ENCODE data around the gene RNF25. TPM values are rescaled to one million over a fixed set of nuclear protein-coding genes. Genes with fewer than 3 reads are reported as not detected.
A peak's percentile ranks its signal among the peaks of the same experiment; 100 is the strongest.

RNF25 gene
- total RNA-seq, 1 donor: 41.6 TPM

DNA sequence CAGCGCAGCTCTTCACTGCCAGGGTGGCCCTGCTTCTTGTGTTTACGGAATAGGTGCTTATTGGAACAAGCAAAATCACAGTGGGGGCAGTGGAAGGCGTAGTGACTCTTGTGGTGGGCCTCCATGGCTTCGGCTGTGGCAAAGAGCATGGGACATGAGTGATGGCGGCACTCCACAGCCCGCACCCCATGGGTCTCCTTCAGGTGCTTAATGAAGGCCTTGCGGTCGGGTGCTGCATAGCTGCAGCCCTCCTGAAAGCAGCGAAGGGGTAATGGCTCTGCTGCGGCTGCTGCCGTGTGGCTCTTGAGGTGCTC is 23.1 kb downstream of the RNF25 start:
- H3K36me3 ChIP-seq (ENCODE audit: insufficient read depth, low read length): peaks cover 81% of the 10 kb centered on the region
- TF ChIP-seq, protein P1, sequence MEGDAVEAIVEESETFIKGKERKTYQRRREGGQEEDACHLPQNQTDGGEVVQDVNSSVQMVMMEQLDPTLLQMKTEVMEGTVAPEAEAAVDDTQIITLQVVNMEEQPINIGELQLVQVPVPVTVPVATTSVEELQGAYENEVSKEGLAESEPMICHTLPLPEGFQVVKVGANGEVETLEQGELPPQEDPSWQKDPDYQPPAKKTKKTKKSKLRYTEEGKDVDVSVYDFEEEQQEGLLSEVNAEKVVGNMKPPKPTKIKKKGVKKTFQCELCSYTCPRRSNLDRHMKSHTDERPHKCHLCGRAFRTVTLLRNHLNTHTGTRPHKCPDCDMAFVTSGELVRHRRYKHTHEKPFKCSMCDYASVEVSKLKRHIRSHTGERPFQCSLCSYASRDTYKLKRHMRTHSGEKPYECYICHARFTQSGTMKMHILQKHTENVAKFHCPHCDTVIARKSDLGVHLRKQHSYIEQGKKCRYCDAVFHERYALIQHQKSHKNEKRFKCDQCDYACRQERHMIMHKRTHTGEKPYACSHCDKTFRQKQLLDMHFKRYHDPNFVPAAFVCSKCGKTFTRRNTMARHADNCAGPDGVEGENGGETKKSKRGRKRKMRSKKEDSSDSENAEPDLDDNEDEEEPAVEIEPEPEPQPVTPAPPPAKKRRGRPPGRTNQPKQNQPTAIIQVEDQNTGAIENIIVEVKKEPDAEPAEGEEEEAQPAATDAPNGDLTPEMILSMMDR (IDR thresholded peaks at IDR 0.05; ENCODE audit: extremely low read depth, low read depth, low read length): peak; percentile 1

GRCh38 chr2:218648088-218648786 is 23.6 kb downstream of the RNF25 start:
- TF ChIP-seq, protein P1 (IDR thresholded peaks at IDR 0.05; ENCODE audit: extremely low read depth, low read depth, low read length): peak; percentile 97
- H3K27ac ChIP-seq (ENCODE audit: low read depth, low read length): no peak overlapping the region
- no peak overlapping the region for H2AFZ ChIP-seq (ENCODE audit: low read length)
- peaks cover 4% of the 10 kb centered on the region for H4K20me1 ChIP-seq (ENCODE audit: insufficient read depth, low read length)
- no peak overlapping the region for H3K4me2 ChIP-seq (ENCODE audit: insufficient read depth, low read length)
- no peaks in the 10 kb centered on the region for H3K27me3 ChIP-seq (ENCODE audit: insufficient read depth, low read length)
- peaks cover 4% of the 10 kb centered on the region for H3K79me2 ChIP-seq (ENCODE audit: insufficient read depth, low read length)
- peaks cover 10% of the 10 kb centered on the region for H3K4me1 ChIP-seq (ENCODE audit: insufficient read depth, low read length)
- H3K36me3 ChIP-seq (ENCODE audit: insufficient read depth, low read length): peaks cover 82% of the 10 kb centered on the region
- H3K9me3 ChIP-seq (ENCODE audit: low read depth, low read length): no peaks in the 10 kb centered on the region
- no peak overlapping the region for H3K4me3 ChIP-seq (ENCODE audit: insufficient read depth, low read length)
- peak; percentile 89 for DNase-seq (ENCODE audit: insufficient read length, low spot score, missing footprints)

More for the DNA sequence above, 23.1 kb downstream of the RNF25 start:
- Histone ChIP-seq H3K4me1 (ENCODE audit: insufficient read depth, low read length) (peaks cover 10% of the 10 kb centered on the region), H2AFZ (ENCODE audit: low read length) (no peak overlapping the region), H3K27ac (ENCODE audit: low read depth, low read length) (no peak overlapping the region), H3K4me3 (ENCODE audit: insufficient read depth, low read length) (no peak overlapping the region), H3K79me2 (ENCODE audit: insufficient read depth, low read length) (peaks cover 4% of the 10 kb centered on the region), H3K9me3 (ENCODE audit: low read depth, low read length) (no peaks in the 10 kb centered on the region), H4K20me1 (ENCODE audit: insufficient read depth, low read length) (peaks cover 4% of the 10 kb centered on the region), H3K4me2 (ENCODE audit: insufficient read depth, low read length) (no peak overlapping the region), H3K27me3 (ENCODE audit: insufficient read depth, low read length) (no peaks in the 10 kb centered on the region)
- DNase-seq (ENCODE audit: insufficient read length, low spot score, missing footprints): no peak

GRCh38 chr2:218645126-218645525 is 26.7 kb downstream of the RNF25 start:
- peaks cover 82% of the 10 kb centered on the region for H3K36me3 ChIP-seq (ENCODE audit: insufficient read depth, low read length)
- peaks cover 4% of the 10 kb centered on the region for H4K20me1 ChIP-seq (ENCODE audit: insufficient read depth, low read length)
- H3K79me2 ChIP-seq (ENCODE audit: insufficient read depth, low read length): peaks cover 4% of the 10 kb centered on the region
- no peak overlapping the region for H3K4me3 ChIP-seq (ENCODE audit: insufficient read depth, low read length)
- H2AFZ ChIP-seq (ENCODE audit: low read length): no peak overlapping the region
- H3K4me2 ChIP-seq (ENCODE audit: insufficient read depth, low read length): no peak overlapping the region
- H3K27ac ChIP-seq (ENCODE audit: low read depth, low read length): peak overlapping the region; percentile 87
- DNase-seq (ENCODE audit: insufficient read length, low spot score, missing footprints): peak; percentile 69
- H3K9me3 ChIP-seq (ENCODE audit: low read depth, low read length): no peaks in the 10 kb centered on the region
- TF ChIP-seq, protein P1 (IDR thresholded peaks at IDR 0.05; ENCODE audit: extremely low read depth, low read depth, low read length): no peak
- H3K4me1 ChIP-seq (ENCODE audit: insufficient read depth, low read length): peaks cover 10% of the 10 kb centered on the region
- H3K27me3 ChIP-seq (ENCODE audit: insufficient read depth, low read length): no peaks in the 10 kb centered on the region

DNA sequence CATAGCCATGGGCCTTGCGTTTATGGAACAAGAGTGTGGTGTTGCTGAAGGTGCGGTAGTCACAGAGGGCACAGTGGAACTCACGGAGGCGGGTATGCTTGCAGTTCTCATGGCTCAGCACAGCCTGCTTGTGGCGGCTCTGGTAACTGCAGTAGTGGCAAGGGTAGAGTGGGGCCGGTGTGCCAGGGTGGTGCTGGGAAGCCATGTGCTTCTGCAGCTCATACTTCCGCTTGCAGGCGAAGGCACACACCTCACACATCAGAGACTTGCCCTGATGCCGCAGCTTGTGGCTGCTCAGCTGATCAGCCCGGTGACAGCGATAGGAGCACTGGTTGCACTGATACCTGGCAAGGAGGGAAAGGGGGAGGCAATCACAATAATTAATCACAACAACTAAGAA is 27.1 kb downstream of the RNF25 start:
- Histone ChIP-seq H3K79me2 (ENCODE audit: insufficient read depth, low read length) (peaks cover 4% of the 10 kb centered on the region), H4K20me1 (ENCODE audit: insufficient read depth, low read length) (peaks cover 4% of the 10 kb centered on the region), H3K4me2 (ENCODE audit: insufficient read depth, low read length) (no peak overlapping the region), H3K27me3 (ENCODE audit: insufficient read depth, low read length) (no peaks in the 10 kb centered on the region), H2AFZ (ENCODE audit: low read length) (no peak overlapping the region), H3K4me1 (ENCODE audit: insufficient read depth, low read length) (peaks cover 10% of the 10 kb centered on the region), H3K4me3 (ENCODE audit: insufficient read depth, low read length) (no peak overlapping the region), H3K27ac (ENCODE audit: low read depth, low read length) (peak overlapping the region; percentile 87), H3K36me3 (ENCODE audit: insufficient read depth, low read length) (peaks cover 81% of the 10 kb centered on the region), H3K9me3 (ENCODE audit: low read depth, low read length) (no peaks in the 10 kb centered on the region)
- TF ChIP-seq, protein P1 (IDR thresholded peaks at IDR 0.05; ENCODE audit: extremely low read depth, low read depth, low read length): no peak
- no peak for DNase-seq (ENCODE audit: insufficient read length, low spot score, missing footprints)
